ENCODE data around the gene COG2.

- no peak for TF ChIP-seq POU2F2 (IDR thresholded peaks at IDR 0.05; ENCODE audit: low read depth, low read length)
- no peak for TF ChIP-seq TAF1 (IDR thresholded peaks at IDR 0.05; ENCODE audit: low read depth, low read length)
- TF ChIP-seq POLR2A (IDR thresholded peaks at IDR 0.05; ENCODE audit: low read depth, low read length) = no peak
- TF ChIP-seq PAX5 (IDR thresholded peaks at IDR 0.05; ENCODE audit: insufficient read depth, low read length, severe bottlenecking) = no peak
- no peak for TF ChIP-seq POLR2AphosphoS5 (IDR thresholded peaks at IDR 0.05; ENCODE audit: low read depth, low read length)
- no peak for TF ChIP-seq SPI1 (IDR thresholded peaks at IDR 0.05; ENCODE audit: low read depth, low read length)
Observed at GRCh38 chr1:230686747-230687146, 44.5 kb downstream of the COG2 start.

Data from GM12891 (cell line).